GF-D8 (cell line): ENCODE results near the gene TEX2.

Experiments
- DNase-seq: peaks from one replicate; lab custom pipeline; 2025; lab: John Stamatoyannopoulos, UW

Gene TEX2

DNA sequence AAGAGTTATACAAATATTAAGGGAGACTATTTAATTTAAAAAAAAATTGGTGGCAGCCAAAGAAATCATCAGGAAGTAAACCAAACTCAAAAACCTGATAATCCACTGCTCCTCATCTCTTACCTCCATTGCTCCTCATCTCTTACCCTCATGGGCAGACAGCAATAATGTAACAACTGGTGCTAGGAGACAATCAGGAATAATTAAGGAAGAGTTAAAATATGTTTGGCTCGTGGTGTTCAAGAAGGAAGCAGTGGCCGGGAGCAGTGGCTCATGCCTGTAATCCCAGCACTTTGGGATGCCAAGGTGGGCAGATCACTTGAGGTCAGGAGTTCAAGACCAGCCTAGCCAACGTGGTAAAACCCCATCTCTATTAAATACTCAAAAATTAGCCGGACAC lies 151.2 kb downstream of the TEX2 start:
- no peak for DNase-seq

- peak; percentile 11 for DNase-seq
Measured at GRCh38 chr17:64110379-64111152, 152.5 kb downstream of the TEX2 start.

DNA sequence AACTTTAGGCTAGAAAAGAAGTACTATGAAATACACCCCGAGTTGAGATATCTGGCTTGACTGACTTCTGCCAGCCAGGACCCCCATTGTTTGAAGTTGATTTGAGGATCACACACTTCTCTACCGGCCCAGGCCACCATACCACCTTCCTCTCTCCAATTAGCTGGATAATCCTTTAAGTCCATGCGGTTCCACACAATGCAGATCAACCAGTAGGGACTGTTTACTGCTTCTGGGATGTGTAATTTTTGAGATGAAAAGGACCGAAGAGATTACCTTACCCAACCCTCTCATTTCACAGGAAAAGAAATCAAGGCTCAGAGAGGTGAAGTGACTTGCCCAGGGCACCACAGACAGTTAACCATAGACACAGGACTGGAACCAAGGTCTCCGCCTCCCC lies 153.7 kb downstream of the TEX2 start:
- DNase-seq = no peak

DNA sequence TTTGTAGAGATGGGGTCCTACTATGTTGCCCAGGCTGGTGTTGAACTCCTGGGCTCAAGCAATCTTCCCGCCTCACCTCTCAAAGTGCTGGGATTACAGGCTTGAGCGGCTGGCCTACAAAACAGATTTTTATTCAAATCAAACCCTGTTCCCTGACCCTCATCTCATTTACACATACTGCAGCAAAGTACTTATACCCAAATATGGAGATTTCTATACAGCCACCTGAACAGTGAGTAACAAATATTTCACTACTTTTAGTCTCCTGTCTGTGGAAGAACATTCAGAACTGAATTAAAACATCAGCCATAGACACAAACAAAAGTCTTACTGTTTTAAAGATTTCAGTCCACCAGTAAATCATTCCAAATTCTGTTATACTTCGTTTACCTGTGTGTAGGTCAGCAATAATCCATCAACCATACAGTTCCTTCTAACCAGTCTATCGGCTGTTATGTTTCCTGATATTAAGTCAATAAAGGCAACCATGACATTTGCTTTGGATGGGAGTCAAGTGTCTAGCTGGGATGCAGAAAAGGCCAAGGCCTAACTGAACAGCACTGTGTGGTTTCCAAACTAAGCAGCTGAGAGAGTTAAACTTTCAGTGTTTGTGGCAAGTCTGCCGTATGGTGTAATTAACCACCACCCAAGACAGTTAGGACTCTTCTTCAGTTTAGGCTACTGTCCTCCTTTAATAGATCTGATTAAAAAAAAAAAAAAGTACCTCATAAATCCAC lies 155.4 kb downstream of the TEX2 start:
- peak; percentile 14 for DNase-seq

DNA sequence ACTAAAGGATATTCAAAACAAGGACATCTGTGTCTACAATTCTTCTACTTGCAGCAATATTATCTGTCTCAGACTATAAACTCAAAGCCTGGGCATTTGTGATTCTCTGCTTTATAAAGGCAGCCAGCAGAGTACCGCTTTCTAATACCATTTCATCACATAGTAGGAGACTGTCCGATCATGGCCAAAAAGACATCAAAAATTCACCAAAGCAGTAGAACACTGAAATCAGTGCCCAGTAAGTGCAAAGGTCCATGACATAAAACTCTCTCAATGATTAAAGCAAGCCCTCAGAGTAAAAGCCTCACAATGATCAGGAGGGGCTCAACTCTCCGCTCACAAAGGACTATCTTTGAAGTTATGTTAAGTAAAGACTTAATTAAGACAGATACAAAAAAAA lies 156.1 kb downstream of the TEX2 start:
- no peak for DNase-seq

DNA sequence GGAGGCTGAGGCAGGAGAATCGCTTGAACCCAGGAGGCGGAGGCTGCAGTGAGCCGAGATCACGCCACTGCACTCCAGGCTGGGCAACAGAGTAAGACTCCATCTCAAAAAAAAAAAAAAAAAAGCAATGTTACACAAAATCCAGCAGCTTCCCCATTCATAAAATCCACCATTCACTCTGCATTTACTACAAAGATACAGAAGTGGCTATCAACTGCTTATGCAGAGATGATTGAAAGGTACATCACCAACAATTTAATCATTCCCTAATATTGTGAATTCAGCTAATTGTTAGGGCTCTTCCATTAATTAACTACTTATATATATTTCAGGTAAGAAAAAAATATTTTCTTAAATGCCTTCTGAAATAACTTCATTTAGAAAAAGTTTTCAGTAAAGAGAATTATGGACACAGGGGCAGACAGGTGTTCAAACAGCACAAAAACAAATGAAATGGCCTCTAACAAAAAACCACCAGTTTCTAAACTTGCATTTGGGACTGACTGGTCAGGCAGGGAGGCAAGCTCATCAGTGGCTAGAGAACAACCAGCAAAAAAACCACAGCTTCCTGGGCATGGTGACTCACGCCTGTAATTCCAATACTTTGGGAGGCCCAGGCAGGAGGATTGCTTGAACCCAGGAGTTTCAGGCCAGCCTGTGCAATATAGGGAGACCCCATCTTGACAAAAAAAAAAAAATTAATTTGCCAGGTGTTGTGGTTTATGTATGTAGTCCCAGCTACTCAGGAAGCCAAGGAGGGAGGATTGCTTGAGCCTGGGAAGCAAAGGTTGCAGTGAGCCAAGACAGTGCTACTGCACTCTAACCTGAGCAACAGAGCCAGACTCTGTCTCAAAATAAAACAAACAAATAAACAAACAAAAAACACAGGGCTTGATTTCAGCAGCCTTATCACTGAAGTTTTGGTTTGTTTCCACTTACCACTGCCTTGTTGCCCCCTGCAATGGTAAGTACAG lies 159.4 kb downstream of the TEX2 start:
- DNase-seq = peak; percentile 72

GRCh38 chr17:64102627-64103390 lies 160.3 kb downstream of the TEX2 start:
- DNase-seq = no peak

- no peak for DNase-seq
Measured at GRCh38 chr17:64099543-64099942, 163.5 kb downstream of the TEX2 start.
